Hepatocyte (in vitro differentiated cells): Measurements from ENCODE around the gene TENM4.

Source experiments
- EZH2 ChIP-seq: fragments of 200-600 bp; sonication (generic); IDR thresholded peaks from 2 replicates; pipeline ENCODE4 v1.6.1; 2016; ENCODE audit warnings: antibody characterized with exemption, mild to moderate bottlenecking, borderline replicate concordance
- EZH2phosphoT487 ChIP-seq: fragments of 200-600 bp; sonication (generic); IDR thresholded peaks from one replicate; pipeline ENCODE4 v1.6.1; 2018; ENCODE audit warnings: antibody characterized with exemption, mild to moderate bottlenecking, low read depth, moderate library complexity; ENCODE audit not compliant: unreplicated experiment, severe bottlenecking

DNA sequence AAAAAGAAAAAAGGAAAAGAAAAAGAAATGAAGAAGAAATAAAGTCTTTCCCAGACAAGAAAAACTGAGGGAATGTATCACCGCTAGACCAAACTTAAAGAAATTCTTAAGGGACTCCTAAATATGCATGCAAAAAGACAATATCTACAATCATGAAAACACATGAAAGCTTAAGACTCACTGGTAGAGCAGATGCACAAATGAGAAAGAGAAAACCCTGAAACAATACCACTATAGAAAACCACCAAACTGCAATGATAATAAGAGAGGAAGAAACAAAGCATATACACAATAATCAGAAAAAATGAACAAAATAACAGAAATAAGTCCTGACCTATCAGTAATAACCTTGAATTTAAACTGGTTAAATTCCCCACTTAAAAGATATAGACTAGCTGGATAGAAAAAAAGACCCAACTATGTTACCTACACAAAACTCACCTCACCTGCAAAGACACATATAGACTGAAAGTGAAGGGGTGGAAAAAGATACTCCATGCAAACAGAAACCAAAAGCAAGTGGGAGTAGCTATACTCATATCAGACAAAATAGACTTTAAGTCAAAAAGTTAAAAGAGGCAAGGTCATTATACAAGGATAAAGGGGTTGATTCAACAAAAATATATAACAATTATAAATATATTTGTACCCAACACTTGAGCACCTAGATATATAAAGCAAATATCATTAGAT, 804.9 kb downstream of the TENM4 start:
- TF ChIP-seq EZH2phosphoT487 (no peak), EZH2 (no peak)
